ENCODE data around the gene ARRB2.

GRCh38 chr17:4724650-4725049, 14.2 kb downstream of the ARRB2 start:
- TF ChIP-seq GATA2 (IDR thresholded peaks at IDR 0.05; ENCODE audit: low read depth, low read length): no peak
- no peak for TF ChIP-seq GATA3 (IDR thresholded peaks at IDR 0.05; ENCODE audit: low read depth, low read length)

Measured in SH-SY5Y (cell line).